Esophagus muscularis mucosa (tissue), 4 donors: ENCODE measurements around the gene TLNRD1. TPM values are rescaled to one million over a fixed set of nuclear protein-coding genes. Genes with fewer than 3 reads are reported as not detected.

Experiments
- DNase-seq: peaks from one replicate; pipeline ENCODE4 v3.0.0-alpha.2; 2017; ENCODE audit errors: extremely low spot score
- H3K27ac ChIP-seq, 4 donors: fragments of 200-600 bp; sonication (generic); replicated peaks in 1 of 4; 1 replicate in 3 of 4; 2 replicates in 1 of 4; pipeline ENCODE4 v1.5.1; 2016 to 2019; ENCODE audit warnings: mild to moderate bottlenecking in 1 of 4
- H3K27me3 ChIP-seq, 4 donors: fragments of 200-600 bp; sonication (generic); one replicate each; pipeline versions ENCODE4 v1.5.1 to v1.6.0; 2016 to 2019
- H3K36me3 ChIP-seq, 4 donors: fragments of 200-600 bp; sonication (generic); one replicate each; pipeline ENCODE4 v1.5.1; 2016 to 2019
- H3K4me1 ChIP-seq, 4 donors: fragments of 200-600 bp; sonication (generic); one replicate each; pipeline ENCODE4 v1.5.1; 2016 to 2019
- H3K4me3 ChIP-seq, 4 donors: fragments of 200-600 bp; sonication (generic); 1 replicate in 2 of 4; 2 replicates in 2 of 4; pipeline ENCODE4 v1.5.1; 2016 to 2019; ENCODE audit warnings: mild to moderate bottlenecking in 4 of 4, moderate library complexity in 1 of 4
- H3K9me3 ChIP-seq, 4 donors: fragments of 200-600 bp; sonication (generic); 1 replicate in 3 of 4; 2 replicates in 1 of 4; pipeline ENCODE4 v1.5.1; 2016 to 2019
- CTCF ChIP-seq, 3 experiments: fragments of 200-600 bp in 2 of 3; fragments of 450-650 bp in 1 of 3; sonication (generic) in 2 of 3; IDR thresholded peaks; one replicate each; pipeline ENCODE4 v1.5.1; 2017 to 2019; ENCODE audit warnings: antibody characterized with exemption in 3 of 3, mild to moderate bottlenecking in 2 of 3, moderate library complexity in 1 of 3
- EP300 ChIP-seq: sonication (generic); formaldehyde crosslinking; IDR thresholded peaks from one replicate; pipeline ENCODE4 v1.6.1; 2017; ENCODE audit warnings: antibody characterized with exemption
- POLR2A ChIP-seq: fragments of 450-650 bp; IDR thresholded peaks from one replicate; pipeline ENCODE4 v1.6.1; 2017; ENCODE audit warnings: antibody characterized with exemption, moderate library complexity, mild to moderate bottlenecking, low read depth
- POLR2AphosphoS5 ChIP-seq, 2 donors: sonication (generic); formaldehyde crosslinking; IDR thresholded peaks; one replicate each; pipeline ENCODE4 v1.6.1; 2017; ENCODE audit warnings: antibody characterized with exemption in 2 of 2
- WGBS: methylation state at CpG from one replicate; pipeline ENCODE4 v1.1.5; 2018; 5-methylcytosine and 5-hydroxymethylcytosine counted together
- intact Hi-C: fragments of 100-400 bp; cut with DNase I; formaldehyde crosslinking; loops from one replicate; pipeline ENCODE4 v1.15.1; 2023
- total RNA-seq, 4 donors: library from RNA; depleted of rRNA; stranded (reverse); fragments of >200 nt; gene quantifications; one replicate each; pipeline versions ENCODE4 v1.1.0 to v1.2.1, GENCODE V29; 2016

TLNRD1 gene
- total RNA-seq, 4 donors from 2014 or later: 15.8 to 45.7 (median 33.1) TPM

- no peak overlapping the region for H3K4me3 ChIP-seq
- no peaks in the 10 kb centered on the region for H3K27me3 ChIP-seq
- 71% methylated on average over 4 of the region's 4 CpGs for WGBS
- peaks cover 0 to 18% (median 6%) of the 10 kb centered on the region in 4 donors for H3K4me1 ChIP-seq
- H3K36me3 ChIP-seq: no peaks in the 10 kb centered on the region
- TF ChIP-seq CTCF (IDR thresholded peaks at IDR 0.05): no peak
- no peak for TF ChIP-seq POLR2A
- no peak for TF ChIP-seq EP300
- H3K27ac ChIP-seq: peak overlapping the region in 2 of 4 donors; percentile 4 to 12
- intact Hi-C loops: loop anchor here (10.0 kb wide), 1 partner anchor 64 kb away; no protein-coding TSS in a partner anchor
- no peaks in the 10 kb centered on the region for H3K9me3 ChIP-seq
- no peak for DNase-seq
Measured at GRCh38 chr15:81038975-81039607, 38.4 kb downstream of the TLNRD1 start.

GRCh38 chr15:81040757-81041156, 40.0 kb downstream of the TLNRD1 start:
- Histone ChIP-seq H3K36me3 (no peaks in the 10 kb centered on the region), H3K27ac (no peak overlapping the region), H3K27me3 (no peaks in the 10 kb centered on the region), H3K9me3 (no peaks in the 10 kb centered on the region), H3K4me3 (no peak overlapping the region), H3K4me1 (peaks cover 0 to 18% (median 5%) of the 10 kb centered on the region in 4 donors)
- intact Hi-C loops: no loop called here
- WGBS: 96% methylated on average over 6 of the region's 6 CpGs
- DNase-seq: peak; percentile 24
- TF ChIP-seq CTCF (IDR thresholded peaks at IDR 0.05) (no peak), POLR2A (no peak), EP300 (no peak), POLR2AphosphoS5 (IDR thresholded peaks at IDR 0.05) (no peak)

- peaks cover 0 to 14% (median 4%) of the 10 kb centered on the region in 4 donors for H3K4me1 ChIP-seq
- TF ChIP-seq EP300: no peak
- no peak for TF ChIP-seq POLR2A
- no peak for TF ChIP-seq POLR2AphosphoS5 (IDR thresholded peaks at IDR 0.05)
- no peak for TF ChIP-seq CTCF (IDR thresholded peaks at IDR 0.05)
- H3K27ac ChIP-seq: no peak overlapping the region
- no peak overlapping the region for H3K4me3 ChIP-seq
- H3K36me3 ChIP-seq: no peaks in the 10 kb centered on the region
- intact Hi-C loops: no loop called here
- H3K27me3 ChIP-seq: no peaks in the 10 kb centered on the region
- 86% methylated on average over 2 of the region's 2 CpGs for WGBS
- H3K9me3 ChIP-seq: no peaks in the 10 kb centered on the region
- no peak for DNase-seq
Measured at GRCh38 chr15:81043281-81043934, 42.7 kb downstream of the TLNRD1 start.

- Histone ChIP-seq H3K4me3 (no peak overlapping the region), H3K9me3 (no peaks in the 10 kb centered on the region), H3K27me3 (no peaks in the 10 kb centered on the region), H3K4me1 (peaks cover 0 to 9% (median 2%) of the 10 kb centered on the region in 4 donors), H3K27ac (no peak overlapping the region), H3K36me3 (no peaks in the 10 kb centered on the region)
- intact Hi-C loops: no loop called here
- 91% methylated on average over 6 of the region's 6 CpGs for WGBS
- TF ChIP-seq POLR2A (no peak), POLR2AphosphoS5 (IDR thresholded peaks at IDR 0.05) (no peak), EP300 (no peak), CTCF (IDR thresholded peaks at IDR 0.05) (no peak)
- no peak for DNase-seq
Measured at GRCh38 chr15:81043935-81044575, 43.3 kb downstream of the TLNRD1 start.
